Embryonic facial prominence (tissue), 1 donor: ENCODE data around the gene FTH1.
"Not testable (repeated sequence)": the region's sequence is repeated elsewhere in the genome, so short reads cannot be mapped to it uniquely, and the experiment has no call there.

Experiments
- DNase-seq: peaks from one replicate; pipeline ENCODE4 v3.0.0-alpha.2; 2016; ENCODE audit errors: extremely low spot score

Gene FTH1

DNA sequence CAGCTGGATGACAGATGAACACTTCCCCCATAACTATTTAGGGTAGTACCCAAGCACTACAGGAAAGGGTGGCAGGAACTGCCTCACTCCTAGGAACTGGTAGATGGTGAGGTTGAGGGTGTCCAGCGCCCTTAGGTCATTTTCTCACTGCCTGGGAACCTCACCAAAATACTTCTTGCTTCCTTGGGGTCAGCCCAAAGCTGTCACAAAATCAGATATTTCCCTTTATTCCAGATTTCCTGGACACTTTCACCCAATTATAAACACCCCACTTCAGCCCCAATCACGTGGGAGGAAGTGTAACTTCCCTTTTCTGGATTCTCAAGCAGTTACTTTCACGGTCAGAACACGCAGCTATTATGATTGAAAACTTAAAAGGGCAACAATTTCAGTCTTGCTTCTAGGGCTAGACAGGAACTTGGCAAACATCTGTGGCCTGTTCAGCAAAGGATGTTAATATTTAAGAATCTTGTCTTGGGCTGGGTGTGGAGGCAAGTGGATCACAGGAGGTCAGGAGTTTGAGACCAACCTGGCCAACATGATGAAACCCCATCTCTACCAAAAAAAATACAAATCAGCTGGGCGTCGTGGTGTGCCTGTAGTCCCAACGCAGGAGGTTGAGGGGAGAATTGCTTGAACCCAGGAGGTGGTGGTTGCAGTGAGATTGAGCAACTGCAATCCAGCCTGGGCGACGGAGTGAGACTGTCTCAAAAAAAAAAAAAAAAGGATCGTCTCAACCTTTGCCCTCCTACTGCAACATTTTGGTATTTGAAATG is 4.0 kb downstream of the FTH1 start:
- no peak for DNase-seq

DNA sequence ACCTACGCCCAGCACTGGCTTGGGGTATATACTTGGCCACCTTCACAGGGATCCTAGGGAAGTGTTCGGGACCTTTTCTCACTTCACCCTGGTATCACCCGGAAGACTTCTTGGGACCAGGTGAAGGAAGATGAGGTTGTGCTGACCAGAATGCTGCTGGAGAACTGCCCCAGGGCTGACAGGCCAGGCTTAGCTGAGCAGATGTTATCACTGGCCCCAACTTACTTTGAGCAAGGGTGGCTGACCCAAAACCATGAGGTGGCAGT is 4.5 kb downstream of the FTH1 start:
- DNase-seq: no peak

DNA sequence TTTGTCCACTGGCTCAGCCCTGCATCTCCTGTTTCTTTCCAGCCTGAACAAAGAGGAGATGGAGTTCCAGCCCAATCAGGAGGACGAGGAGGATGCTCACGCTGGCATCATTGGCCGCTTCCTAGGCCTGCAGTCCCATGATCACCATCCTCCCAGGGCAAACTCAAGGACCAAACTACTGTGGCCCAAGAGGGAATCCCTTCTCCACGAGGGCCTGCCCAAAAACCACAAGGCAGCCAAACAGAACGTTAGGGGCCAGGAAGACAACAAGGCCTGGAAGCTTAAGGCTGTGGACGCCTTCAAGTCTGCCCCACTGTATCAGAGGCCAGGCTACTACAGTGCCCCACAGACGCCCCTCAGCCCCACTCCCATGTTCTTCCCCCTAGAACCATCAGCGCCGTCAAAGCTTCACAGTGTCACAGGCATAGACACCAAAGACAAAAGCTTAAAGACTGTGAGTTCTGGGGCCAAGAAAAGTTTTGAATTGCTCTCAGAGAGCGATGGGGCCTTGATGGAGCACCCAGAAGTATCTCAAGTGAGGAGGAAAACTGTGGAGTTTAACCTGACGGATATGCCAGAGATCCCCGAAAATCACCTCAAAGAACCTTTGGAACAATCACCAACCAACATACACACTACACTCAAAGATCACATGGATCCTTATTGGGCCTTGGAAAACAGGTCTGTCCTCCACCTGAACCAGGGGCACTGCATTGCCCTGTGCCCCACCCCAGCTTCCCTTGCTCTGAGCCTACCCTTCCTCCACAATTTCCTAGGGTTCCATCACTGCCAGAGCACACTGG is 5.0 kb downstream of the FTH1 start:
- no peak for DNase-seq

DNA sequence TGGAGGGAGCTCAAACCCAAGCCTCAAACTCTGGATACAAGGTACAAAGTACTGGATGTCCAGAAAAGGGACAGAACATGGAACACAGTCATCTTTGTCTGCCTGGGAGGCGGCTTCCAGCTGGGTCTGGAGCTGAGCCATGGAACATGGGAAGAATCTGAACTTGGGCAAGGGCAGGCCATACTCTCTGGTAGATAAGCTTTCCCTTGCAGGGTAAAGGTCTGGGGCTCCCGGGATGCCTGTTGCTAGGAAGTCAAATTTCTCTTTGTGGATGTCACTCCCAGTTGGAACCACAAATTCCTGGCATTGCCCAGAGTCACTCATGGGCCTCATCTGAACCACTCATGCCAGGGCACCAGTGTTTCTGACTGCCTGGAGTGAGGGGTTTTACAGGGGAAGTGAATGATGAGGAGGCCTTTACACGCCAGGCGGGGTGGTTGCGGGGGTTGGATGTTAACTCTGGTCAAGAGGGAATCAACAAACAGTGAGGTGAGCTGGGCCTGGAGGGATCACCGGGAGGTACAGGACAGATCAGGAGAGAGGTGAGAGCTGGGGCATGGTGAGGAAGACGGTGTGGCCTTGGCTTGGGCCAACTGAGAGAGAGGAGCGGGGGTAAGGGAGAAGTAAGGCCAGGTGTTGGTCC is 5.7 kb downstream of the FTH1 start:
- no peak for DNase-seq

DNA sequence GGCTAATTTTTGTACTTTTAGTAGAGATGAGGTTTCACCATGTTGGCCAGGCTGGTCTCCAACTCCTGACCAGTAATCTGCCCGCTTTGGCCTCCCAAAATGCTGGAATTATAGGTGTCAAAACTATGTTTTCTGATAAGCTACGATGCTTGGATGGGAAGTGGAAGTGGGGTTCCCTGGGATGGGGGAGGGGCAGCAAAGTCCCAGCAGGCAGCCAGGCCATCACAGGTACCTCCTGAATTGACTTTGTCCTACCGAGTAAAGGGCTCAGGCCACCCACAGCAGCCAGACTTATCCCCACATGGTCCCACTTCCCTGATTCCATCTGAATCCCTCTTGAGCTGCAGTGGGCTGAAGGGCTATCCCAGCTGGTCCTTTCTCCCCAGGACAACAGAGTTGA is 6.9 kb downstream of the FTH1 start:
- no peak for DNase-seq

DNA sequence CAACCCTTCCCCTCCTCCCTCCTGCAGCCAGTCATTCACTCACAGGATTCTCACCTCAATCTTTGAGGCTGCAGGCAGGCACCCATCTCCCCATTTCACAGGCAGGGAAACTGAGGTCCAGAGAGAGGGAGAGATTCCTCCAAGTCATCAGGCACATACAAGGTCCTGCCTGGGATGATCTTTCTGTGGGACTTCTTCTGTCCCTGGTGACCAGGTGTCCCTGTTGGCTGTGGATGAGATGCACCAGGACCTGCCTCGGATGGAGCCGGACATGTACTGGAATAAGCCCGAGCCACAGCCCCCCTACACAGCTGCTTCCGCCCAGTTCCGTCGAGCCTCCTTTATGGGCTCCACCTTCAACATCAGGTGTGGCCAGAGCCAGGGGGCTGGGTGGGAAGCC is 7.8 kb downstream of the FTH1 start:
- no peak for DNase-seq

DNA sequence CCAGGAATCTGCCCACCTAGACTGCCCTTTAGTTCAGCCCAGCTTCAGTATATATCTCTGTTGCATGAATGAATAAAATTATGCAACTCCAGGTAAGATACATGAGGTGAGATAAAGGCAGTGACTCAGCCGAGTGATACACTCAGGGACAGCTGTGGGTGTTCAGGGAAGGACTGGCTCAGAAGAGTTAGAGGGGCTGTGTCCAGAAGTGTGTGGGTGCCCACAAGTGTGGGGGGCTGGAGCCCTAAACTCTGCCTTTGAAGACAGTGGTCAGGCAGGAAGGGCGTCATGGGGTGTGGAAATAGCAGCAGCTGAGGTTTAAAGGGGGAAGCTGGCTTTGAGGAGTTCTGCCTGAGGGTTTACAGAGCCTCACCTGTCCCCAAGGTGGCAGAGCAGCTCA is 8.3 kb downstream of the FTH1 start:
- DNase-seq: no peak

DNA sequence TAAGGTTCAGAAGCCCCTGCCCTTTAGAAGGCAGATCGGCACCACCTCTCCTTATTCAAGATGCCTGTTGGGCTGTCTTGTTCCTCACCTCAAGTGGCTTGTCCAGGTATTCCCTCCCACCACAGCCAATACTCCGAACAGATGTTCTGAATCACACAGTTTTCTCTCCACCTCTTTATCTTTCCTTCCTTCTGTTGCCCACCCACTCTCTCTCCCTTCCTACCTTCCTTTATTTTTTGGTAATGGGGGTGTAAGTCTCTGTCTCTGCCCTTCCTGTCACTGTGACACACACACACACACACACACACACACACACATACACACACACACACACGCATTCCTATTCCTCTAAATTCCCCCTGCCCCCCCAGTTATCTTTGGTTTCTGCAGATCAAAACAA is 8.8 kb downstream of the FTH1 start:
- no peak for DNase-seq

DNA sequence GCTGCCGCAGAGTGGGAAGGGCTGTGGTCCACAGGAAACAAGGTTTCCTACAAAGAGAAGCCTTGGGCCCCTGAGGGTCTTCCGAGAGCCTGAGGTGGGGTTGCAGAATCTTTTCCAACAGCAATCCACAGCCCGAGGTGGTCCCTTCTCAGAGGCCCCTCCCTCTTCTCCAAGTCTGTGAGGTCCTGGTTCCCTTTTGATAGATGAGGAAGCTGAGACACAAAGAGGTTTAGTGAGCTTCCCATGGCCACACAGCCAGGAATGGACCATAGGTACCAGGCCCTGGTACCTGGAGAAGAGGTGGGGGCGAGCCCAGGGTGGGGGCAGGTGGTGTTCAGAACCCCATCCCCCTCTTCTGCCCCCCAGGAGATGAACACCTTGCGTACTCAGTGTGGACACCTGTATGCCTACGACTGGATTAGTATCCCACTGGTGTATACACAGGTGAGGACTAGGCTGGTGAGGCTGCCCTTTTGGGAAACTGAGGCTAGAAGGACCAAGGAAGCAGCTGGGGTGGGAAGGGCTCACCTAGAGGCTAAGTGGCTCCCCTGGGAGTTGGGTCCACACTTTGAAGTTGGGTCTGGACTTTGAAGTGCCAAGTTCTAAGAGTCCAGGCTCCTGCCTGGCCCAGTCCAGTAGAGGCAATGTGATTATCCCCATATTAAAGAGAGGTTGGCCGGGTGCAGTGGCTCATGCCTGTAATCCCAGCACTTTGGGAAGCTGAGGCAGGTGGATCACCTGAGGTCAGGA is 10.2 kb downstream of the FTH1 start:
- DNase-seq: no peak

DNA sequence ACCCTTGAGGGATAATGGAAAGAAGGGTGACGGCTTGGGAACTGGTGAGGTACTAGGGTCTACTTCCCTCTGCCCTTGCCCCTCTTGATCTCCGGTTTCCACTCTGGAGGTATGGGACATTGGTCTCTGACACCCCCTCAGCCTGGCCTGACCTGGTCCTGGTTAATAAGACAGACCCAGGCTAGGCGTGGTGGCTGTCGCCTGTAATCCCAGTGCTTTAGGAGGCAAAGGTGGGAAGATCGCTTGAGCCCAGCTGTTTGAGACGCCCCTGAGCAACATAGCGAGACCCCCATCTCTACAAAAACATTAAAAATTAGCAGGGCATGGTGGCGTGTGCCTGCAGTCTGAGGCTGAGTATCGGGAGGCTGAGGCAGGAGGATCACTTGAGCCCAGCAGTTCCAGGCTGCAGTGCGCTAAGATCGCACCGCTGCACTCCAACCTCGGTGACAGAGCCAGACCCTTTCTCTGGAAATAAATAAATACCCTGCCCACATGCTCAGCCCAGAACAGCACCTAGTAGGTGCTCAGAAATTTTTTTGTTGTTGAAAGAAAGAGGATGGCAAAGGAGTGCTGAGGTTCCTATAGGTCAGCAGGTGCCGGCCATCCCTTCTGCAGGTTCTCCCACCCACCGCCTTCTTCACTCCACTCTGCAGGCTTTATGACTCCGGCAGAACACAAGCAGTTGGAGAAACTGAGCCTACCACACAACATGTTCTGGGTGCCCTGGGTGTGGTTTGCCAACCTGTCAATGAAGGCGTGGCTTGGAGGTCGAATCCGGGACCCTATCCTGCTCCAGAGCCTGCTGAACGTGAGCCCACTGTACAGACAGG is 11.0 kb downstream of the FTH1 start:
- DNase-seq: no peak

DNA sequence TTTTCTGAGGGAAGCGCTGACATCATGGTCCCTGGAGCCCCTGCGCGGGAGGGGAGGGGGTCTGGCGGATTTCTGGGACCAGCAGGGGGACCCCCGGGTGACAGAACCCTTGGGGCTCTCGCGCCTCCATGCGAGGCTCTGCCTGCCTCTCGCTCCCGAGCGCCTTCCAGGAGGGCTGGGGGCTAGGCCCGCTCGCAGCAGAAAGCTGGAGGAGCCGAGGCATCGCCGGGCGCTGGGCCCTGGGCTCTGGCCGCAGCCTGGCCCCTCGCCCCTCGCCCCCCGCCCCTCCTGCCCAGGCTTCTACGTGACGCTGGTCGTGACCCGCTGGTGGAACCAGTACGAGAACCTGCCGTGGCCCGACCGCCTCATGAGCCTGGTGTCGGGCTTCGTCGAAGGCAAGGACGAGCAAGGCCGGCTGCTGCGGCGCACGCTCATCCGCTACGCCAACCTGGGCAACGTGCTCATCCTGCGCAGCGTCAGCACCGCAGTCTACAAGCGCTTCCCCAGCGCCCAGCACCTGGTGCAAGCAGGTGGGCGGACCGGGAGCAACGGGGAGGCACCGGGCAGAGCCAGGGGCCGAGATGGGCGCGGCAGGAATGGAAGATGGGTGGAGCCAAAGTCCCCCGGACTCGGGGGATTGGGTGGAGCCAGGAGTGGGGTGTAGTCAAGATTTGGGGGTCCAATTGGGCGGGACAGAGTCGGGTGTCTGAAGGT is 11.9 kb downstream of the FTH1 start:
- no peak for DNase-seq

DNA sequence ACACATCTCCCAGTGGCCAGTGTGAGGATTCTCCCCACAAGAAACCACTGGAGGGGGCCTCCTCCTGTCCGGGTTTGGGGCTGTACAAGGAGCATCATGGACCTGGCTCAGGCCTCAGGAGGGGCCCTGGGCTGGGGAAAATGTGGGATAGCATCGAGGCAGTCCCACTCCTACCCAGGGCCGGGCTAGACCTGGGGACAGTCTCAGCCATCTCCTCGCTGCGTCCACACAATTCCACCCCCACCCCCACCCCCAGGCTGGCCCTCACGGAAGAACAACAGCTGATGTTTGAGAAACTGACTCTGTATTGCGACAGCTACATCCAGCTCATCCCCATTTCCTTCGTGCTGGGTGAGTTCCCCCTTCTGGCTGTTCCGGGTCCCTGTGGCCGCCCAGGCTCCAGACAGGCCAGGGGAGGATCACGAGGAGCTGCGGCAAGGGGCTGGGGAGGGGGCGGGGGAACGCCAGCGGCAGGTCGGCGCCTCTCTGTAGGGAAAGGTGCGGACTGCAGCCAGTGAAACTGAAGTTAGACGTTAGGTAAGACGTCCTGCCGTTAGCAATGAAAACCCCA is 12.5 kb downstream of the FTH1 start:
- no peak for DNase-seq

DNA sequence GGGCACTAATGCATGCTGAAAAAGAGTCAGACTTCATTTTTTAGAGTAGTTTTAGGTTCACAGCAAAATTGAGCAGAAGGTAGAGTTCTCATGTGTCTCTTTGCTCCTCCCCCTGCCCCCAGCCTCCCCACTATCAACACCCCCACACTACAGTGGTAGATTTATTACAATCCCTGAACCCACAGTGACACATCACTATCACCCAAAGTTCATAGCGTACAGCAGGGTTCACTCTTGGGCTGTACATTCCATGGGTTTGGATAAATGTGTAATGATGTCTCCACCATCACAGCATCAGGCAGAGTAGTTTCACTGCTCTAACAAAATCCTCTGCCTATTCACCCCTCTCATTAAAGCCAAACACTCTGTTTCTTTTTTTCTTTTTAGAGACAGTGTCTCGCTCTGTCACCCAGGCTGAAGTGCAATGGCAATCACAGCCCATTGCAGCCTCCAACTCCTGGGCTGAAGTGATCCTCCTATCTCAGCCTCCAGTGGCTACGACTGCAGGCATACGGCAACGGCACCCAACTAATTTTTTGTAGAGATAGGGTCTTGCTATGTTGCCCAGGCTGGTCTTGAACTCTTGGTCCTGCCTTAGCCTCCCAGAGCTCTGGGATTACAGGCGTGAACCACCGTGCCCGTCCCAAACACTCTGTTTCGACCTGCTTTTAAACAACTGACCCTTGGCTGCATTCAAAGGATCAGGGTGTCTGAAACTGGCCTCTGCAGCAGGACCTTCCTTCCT is 13.2 kb downstream of the FTH1 start:
- no peak for DNase-seq

DNA sequence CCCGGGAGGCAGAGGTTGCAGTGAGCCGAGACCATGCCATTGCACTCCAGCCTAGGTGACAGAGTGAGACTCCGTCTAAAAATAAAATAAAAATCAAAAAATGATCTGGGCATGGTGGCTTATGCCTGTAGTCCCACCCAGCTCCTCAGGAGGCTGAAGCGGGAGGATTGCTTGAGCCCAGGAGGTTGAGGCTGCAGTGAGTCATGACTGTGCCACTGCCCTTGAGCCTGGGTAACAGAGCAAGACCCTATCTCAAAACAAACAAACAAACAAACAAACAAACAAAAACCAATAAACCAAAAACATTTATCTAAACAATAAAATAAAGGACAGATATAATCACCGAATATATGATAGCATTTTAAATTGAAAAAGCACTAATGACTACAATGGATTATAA is 13.8 kb downstream of the FTH1 start:
- DNase-seq: not testable (repeated sequence)

DNA sequence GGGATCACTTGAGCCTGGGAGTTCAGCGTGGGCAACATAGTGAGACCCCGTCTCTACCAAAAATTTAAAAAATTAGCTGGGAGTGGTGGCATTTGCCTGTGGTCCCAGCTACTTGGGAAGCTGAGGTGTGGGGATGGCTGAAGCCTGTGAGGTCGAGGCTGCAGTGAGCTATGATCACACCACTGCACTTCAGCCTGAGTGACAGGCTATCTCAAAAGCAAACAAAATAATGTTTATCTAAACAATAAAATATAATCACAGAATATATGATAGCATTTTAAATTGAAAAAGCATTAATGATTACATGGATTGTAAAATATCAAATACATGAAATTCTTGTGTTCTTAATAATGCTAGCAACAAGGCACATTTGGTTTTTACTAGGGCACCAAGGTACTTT is 14.6 kb downstream of the FTH1 start:
- no peak for DNase-seq

DNA sequence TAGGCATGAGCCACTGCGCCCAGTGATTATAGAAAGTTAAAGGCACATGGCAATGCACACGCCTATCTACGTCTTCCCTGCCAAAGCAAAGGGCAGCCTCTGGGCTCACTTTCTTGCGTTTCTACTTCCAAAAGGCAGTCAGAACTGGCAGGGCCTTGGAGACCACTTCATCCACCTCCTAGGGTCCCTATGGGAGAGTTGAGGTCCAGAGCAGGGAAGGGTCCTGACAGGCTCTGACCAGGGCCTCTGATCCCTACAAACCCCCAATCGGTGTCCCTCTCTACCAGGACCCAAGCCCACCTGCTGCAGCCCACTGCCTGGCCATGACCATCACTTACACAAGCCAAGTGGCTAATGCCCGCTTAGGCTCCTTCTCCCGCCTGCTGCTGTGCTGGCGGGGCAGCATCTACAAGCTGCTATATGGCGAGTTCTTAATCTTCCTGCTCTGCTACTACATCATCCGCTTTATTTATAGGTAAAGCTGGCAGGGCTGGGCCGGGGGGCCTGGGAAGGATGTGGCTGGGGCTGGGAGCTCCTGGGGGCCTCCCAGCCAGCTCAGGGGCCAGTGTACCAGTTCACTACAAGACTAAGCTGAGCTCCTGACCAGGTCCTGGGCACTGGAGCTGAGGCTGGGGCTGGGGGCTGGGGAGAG is 15.8 kb downstream of the FTH1 start:
- no peak for DNase-seq

DNA sequence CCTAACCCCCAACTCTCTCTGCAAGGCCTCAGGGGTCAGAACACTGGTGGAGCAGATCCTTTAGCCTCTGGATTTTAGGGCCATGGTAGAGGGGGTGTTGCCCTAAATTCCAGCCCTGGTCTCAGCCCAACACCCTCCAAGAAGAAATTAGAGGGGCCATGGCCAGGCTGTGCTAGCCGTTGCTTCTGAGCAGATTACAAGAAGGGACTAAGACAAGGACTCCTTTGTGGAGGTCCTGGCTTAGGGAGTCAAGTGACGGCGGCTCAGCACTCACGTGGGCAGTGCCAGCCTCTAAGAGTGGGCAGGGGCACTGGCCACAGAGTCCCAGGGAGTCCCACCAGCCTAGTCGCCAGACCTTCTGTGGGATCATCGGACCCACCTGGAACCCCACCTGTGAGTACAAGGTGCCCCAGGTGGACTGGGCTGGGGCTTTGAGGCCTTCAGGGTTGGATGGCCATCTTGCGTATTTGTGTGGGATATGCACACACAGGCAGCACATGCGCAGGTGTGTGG is 17.3 kb downstream of the FTH1 start, which contains the start of gene BEST1:
BEST1 (plus strand) TSS at position 317 of the 513 bp plus-strand sequence. CDS start 1,456 bp downstream, outside the sequence.
- no peak for DNase-seq

DNA sequence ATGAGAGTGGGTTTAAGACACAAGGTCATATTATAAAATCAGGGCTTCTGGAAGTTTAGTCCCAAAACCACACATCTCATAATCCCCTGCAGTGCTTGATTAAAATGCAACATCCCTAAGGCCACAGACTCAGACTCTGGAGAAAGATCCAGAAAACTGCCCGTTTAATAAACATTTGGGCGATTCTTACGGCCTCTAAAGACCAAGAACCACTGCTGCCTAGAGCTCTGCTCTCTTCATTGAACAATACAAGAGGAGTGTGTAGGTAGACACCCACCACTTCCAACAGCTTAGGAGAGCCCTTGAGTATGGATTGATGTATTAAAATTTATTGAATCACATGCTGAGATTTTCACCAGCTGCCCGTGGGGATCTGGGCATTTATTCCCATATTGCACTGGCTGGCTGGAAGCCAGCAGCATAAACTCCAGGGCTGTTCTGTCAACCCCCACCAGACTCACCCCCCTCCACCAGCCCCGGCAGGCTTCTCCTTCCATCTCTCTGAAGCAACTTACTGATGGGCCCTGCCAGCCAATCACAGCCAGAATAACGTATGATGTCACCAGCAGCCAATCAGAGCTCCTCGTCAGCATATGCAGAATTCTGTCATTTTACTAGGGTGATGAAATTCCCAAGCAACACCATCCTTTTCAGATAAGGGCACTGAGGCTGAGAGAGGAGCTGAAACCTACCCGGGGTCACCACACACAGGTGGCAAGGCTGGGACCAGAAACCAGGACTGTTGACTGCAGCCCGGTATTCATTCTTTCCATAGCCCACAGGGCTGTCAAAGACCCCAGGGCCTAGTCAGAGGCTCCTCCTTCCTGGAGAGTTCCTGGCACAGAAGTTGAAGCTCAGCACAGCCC is 18.0 kb downstream of the FTH1 start:
- DNase-seq: no peak
